Mammary epithelial cell (primary cell): ENCODE data around the gene PRDM5.

ENCODE experiments used
- CTCF ChIP-seq, 2 donors: IDR thresholded peaks in 1 of 2; conservative IDR thresholded peaks in 1 of 2; 2 replicates each; pipeline ENCODE4 v1.5.1; 2011 to 2012; ENCODE audit warnings: inconsistent platforms in 2 of 2, low read length in 2 of 2, mild to moderate bottlenecking in 2 of 2, control low read depth in 1 of 2, low read depth in 1 of 2; ENCODE audit not compliant: insufficient read depth in 1 of 2; ENCODE audit errors: extremely low read depth in 1 of 2
- EZH2 ChIP-seq: IDR thresholded peaks from 2 replicates; pipeline ENCODE4 v1.6.1; 2012; ENCODE audit warnings: low read length, inconsistent platforms, borderline replicate concordance

- TF ChIP-seq CTCF (conservative IDR thresholded peaks at IDR 0.05 in 1 of 2, IDR thresholded peaks at IDR 0.05 in 1 of 2; ENCODE audit: extremely low read depth in 1 of 2, insufficient read depth in 1 of 2, low read depth in 1 of 2, low read length in 2 of 2) (no peak), EZH2 (no peak)
These were observed 145.1 kb downstream of the PRDM5 start for GRCh38 chr4:120777459-120777858.
